Right forelimb (tissue), 1 donor: ENCODE measurements around the gene KLK3.
A peak's percentile ranks its signal among the peaks of the same experiment; 100 is the strongest.

ENCODE experiments used
- DNase-seq: peaks from one replicate; pipeline ENCODE4 v3.0.0-alpha.2; 2018

The KLK3 gene

GRCh38 chr19:50832666-50833065, 22.0 kb upstream of the KLK3 start:
- DNase-seq: no peak

- no peak for DNase-seq
These were observed 21.5 kb upstream of the KLK3 start, which contains the start of gene KLK15 for GRCh38 chr19:50833117-50833801. TSS of gene KLK15 (minus strand) at chr19:50833574. CDS start at chr19:50831492, 2,082 bp downstream.

- no peak for DNase-seq
These were observed 20.9 kb upstream of the KLK3 start for GRCh38 chr19:50833802-50834167.

DNA sequence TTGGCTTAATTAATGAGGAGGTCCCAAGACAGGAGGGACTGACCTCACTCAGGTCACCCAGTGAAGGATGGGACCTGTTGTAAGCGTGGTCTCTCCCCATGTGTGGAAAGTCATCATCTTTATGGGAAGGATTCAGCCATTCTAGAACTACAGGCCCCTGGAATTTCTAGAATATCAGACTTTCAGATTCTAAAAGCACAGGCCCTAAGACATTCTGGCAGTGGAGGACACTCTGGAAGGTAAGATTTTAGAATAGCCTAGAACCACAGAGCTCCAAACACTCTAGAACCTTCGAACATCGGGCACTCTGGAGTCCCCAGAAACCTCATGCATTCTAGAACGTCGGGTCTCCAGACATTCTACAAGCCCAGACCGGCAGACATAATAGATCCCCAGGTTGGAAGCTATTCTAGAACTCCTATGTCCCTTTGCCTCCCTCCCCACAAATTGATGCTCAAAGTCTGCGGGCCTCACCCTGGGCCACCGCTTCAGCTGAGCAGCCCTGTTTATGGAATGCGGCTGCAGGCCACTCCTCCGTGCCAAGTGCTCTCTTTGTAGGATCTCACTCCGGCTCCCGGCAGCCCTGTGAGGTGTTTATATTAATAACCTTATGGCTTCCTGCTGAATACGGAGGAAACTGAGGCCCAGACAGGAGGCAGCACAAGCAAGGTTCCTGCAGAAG, 19.5 kb upstream of the KLK3 start:
- DNase-seq: no peak

DNA sequence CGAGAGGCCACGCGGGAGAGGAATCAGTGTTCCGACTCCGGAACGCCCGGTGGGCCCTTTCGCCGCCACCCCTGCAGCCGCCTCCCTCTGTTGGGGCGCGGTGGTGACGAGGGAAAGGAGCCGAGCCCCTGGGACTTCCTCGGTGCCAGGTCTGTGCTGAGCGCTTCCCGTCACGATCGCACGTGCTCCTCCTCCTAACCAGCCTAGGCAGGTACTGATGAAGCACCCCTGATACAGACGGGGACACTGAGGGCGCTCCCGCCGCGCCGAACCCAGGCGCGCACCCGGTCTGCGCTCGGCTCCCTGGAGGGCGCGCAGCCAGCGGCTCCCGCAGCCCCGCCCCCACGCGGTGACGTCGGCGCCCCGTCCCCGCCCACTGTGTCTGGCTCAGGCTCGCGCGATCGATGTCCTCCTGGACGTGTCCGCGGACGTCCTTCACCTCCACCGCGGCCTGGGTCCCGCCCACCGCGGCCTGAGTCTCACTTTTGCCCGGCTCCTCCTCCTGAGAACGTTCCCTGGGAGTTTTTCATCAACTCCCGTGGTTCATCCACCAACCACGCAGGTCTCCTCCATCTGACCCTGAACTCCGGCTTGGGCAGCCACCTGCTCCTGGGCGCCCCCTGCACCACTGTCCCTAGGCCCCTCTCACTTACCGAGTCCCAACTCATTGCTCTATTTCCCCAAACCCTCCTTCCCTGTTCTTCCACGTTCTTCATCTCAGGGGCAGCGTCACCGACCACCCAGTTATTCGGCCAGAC, 18.8 kb upstream of the KLK3 start:
- DNase-seq: peak; percentile 77

- DNase-seq: no peak
These were observed 18.0 kb upstream of the KLK3 start for GRCh38 chr19:50836543-50837195.

- DNase-seq: no peak
These were observed 17.4 kb upstream of the KLK3 start for GRCh38 chr19:50837300-50837699.

DNA sequence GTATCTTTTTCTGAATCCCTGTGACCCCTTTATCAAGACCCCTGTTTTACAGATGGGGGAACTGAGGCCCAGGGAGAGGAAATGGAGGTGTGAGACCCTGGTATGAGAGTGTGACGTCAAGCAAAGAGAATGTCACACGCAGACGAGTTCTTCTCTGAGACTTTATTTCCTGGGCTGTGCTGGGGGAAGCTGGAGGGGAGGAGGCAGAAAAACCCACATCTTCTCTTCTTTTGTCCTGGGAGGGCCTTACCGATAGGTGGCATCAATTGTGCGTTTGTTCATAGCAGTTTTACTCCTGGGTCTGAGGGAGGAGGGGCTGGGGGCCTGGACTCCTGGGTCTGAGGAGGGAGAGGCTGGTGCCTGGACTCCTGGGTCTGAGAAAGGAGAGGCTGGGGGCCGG, 16.5 kb upstream of the KLK3 start:
- DNase-seq: no peak

DNA sequence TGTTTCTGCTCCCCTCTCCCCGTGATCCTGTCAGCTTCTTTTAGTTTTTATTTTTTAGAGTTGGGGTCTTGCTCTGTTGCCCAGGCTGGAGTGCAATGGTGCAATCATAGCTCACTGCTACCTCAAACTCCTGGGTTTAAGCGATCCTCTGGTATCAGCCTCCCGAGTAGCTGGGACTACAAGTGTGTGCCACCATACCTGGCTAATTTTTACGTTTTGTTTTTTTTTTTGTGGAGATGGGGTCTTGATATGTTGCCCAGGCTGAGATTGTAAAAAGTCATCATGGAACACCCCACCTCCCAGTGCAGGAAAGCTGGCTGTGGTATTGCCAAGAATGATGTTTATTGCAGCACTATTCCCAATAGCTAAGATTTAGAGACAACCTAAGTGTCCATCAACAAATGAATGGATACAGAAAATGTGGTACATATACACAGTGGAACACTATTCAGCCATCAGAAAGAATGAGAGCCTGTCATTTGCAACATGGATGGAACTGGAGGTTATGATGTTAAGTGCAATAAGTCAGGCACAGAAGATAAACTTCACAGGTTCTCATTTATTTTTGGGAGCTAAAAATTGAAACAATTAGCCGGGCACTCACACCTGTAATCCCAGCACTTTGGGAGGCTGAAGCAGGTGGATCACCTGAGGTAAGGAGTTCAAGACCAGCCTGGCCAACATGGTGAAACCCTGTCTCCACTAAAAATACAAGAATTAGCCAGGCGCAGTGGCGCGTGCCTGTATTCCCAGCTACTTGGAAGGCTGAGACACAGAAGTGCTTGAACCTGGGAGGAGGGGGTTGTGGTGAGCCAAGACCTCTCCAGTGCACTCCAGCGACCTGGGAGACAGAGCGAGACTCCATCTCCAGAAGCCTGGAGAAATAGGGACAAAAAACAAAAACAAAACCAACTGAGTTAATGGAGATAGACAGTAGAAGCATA, 14.7 kb upstream of the KLK3 start:
- DNase-seq: no peak

- no peak for DNase-seq
These were observed 12.6 kb upstream of the KLK3 start for GRCh38 chr19:50842130-50842529.

- DNase-seq: no peak
These were observed 11.5 kb upstream of the KLK3 start for GRCh38 chr19:50843205-50843604.

DNA sequence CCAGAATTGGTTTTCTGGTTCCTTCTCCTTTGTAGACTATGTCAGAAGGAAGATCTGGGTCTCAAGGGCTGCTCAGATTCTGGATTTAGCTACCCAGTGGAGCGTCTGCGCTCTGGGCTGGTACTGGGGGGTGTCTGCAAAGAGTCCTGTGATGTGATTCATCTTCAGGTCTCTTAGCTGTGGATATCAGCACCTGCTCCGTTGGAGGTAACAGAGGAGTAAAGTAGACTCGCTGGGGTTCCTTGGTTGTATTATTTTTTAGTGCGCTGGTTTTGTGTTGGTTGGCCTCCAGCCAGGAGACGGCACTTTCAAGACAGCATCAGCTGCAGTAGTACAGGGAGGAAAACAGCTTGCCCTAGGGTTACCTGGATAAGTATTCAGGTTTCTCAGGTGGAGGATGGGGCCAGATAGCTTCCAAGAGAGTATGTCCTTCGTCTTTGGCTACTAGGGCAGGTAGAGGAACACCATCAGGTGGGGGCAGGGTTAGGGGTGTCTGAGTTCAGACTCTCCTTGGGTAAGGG, 11.0 kb upstream of the KLK3 start:
- no peak for DNase-seq

GRCh38 chr19:50844296-50844935, 10.3 kb upstream of the KLK3 start:
- no peak for DNase-seq

- DNase-seq: no peak
These were observed 4.0 kb upstream of the KLK3 start for GRCh38 chr19:50850738-50851137.

- no peak for DNase-seq
These were observed 3.1 kb upstream of the KLK3 start for GRCh38 chr19:50851620-50852019.

GRCh38 chr19:50857366-50857765, 2.7 kb downstream of the KLK3 start:
- DNase-seq: no peak

GRCh38 chr19:50858886-50859285, 4.2 kb downstream of the KLK3 start:
- DNase-seq: no peak

- DNase-seq: no peak
These were observed 5.1 kb downstream of the KLK3 start for GRCh38 chr19:50859849-50860248.

DNA sequence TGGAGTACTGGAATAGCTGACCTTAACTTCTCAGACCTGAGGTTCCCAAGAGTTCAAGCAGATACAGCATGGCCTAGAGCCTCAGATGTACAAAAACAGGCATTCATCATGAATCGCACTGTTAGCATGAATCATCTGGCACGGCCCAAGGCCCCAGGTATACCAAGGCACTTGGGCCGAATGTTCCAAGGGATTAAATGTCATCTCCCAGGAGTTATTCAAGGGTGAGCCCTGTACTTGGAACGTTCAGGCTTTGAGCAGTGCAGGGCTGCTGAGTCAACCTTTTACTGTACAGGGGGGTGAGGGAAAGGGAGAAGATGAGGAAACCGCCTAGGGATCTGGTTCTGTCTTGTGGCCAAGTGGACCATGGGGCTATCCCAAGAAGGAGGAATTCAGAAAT, 6.3 kb downstream of the KLK3 start:
- no peak for DNase-seq

DNA sequence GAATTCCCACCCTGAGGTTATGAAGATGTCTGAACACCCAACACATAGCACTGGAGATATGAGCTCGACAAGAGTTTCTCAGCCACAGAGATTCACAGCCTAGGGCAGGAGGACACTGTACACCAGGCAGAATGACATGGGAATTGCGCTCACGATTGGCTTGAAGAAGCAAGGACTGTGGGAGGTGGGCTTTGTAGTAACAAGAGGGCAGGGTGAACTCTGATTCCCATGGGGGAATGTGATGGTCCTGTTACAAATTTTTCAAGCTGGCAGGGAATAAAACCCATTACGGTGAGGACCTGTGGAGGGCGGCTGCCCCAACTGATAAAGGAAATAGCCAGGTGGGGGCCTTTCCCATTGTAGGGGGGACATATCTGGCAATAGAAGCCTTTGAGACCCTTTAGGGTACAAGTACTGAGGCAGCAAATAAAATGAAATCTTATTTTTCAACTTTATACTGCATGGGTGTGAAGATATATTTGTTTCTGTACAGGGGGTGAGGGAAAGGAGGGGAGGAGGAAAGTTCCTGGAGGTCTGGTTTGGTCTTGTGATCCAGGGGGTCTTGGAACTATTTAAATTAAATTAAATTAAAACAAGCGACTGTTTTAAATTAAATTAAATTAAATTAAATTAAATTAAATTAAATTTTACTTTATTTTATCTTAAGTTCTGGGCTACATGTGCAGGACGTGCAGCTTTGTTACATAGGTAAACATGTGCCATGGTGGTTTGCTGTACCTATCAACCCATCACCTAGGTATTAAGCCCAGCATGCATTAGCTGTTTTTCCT, 7.0 kb downstream of the KLK3 start:
- DNase-seq: no peak

GRCh38 chr19:50869479-50869878, 14.8 kb downstream of the KLK3 start:
- no peak for DNase-seq
